ENCODE data around the gene SPIB. TPM values are rescaled to one million over a fixed set of nuclear protein-coding genes. Genes with fewer than 3 reads are reported as not detected.

SPIB gene
- total and polyA plus RNA-seq, 8 donors = 0.19 to 53.3 (median 0.57) TPM; not detected in 2

DNA sequence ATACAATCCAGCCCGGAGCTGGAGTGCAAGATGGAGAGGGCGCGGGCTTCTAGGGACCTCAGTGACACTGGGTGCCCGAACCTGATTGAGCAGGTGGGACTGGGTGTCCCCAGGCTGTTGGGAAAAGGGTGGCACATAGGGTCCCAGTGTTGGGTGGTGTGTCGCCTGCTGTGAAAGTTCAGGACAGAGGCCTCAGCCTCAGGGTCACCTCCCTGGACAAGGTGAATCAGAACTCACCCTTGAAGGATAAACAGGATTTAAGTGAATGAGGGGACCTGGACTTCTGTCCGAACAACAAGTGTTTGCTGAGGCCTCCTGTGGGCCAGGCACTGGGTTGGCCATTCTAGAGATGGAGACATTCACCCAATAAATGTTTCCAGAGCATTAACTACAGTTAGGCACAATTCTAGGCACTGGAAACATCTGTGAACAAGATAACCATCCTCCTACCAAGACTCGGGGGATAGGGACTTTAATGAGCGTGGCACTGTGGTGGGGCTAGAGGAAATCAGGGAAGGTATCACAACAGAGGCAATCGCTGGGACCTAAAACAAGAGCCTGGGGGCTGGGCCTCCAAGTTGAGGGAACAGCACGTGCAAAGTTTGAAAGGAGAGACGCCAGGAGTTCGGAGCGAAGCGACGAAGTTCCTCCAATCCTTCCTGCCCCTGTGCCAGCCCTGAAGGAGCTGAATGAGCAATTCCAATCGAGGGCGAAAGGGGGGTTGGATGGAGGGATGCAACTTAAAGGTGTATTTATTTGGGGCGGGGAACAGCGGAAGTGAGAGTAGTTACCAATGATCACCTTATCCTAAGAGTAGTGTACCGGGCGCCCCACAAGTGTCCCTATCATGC lies 35.5 kb upstream of the SPIB start:
- H3K27me3 ChIP-seq = no peaks in the 10 kb centered on the region
- no peaks in the 10 kb centered on the region for H3K9me3 ChIP-seq
- WGBS, 5 donors = 39 to 48% (median 43%) methylated on average over 21 of the region's 21 CpGs
- H3K27ac ChIP-seq = peak overlapping the region; percentile 79 to 91 (median 84)
- peaks cover 39 to 62% (median 56%) of the 10 kb centered on the region in 4 donors for H3K36me3 ChIP-seq
- no peak for DNase-seq
- intact Hi-C loops (cut with DNase I; ENCODE audit: low total_unique reads) = no loop called here
- TF ChIP-seq EP300 (IDR thresholded peaks at IDR 0.05) (no peak), POLR2AphosphoS5 (IDR thresholded peaks at IDR 0.05) (no peak), POLR2A (IDR thresholded peaks at IDR 0.05) (no peak)
- TF ChIP-seq, protein P1, sequence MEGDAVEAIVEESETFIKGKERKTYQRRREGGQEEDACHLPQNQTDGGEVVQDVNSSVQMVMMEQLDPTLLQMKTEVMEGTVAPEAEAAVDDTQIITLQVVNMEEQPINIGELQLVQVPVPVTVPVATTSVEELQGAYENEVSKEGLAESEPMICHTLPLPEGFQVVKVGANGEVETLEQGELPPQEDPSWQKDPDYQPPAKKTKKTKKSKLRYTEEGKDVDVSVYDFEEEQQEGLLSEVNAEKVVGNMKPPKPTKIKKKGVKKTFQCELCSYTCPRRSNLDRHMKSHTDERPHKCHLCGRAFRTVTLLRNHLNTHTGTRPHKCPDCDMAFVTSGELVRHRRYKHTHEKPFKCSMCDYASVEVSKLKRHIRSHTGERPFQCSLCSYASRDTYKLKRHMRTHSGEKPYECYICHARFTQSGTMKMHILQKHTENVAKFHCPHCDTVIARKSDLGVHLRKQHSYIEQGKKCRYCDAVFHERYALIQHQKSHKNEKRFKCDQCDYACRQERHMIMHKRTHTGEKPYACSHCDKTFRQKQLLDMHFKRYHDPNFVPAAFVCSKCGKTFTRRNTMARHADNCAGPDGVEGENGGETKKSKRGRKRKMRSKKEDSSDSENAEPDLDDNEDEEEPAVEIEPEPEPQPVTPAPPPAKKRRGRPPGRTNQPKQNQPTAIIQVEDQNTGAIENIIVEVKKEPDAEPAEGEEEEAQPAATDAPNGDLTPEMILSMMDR (IDR thresholded peaks at IDR 0.05) = no peak
- peaks cover 7 to 37% (median 27%) of the 10 kb centered on the region in 4 donors for H3K4me1 ChIP-seq
- peak overlapping the region; percentile 70 to 83 (median 78) for H3K4me3 ChIP-seq

DNA sequence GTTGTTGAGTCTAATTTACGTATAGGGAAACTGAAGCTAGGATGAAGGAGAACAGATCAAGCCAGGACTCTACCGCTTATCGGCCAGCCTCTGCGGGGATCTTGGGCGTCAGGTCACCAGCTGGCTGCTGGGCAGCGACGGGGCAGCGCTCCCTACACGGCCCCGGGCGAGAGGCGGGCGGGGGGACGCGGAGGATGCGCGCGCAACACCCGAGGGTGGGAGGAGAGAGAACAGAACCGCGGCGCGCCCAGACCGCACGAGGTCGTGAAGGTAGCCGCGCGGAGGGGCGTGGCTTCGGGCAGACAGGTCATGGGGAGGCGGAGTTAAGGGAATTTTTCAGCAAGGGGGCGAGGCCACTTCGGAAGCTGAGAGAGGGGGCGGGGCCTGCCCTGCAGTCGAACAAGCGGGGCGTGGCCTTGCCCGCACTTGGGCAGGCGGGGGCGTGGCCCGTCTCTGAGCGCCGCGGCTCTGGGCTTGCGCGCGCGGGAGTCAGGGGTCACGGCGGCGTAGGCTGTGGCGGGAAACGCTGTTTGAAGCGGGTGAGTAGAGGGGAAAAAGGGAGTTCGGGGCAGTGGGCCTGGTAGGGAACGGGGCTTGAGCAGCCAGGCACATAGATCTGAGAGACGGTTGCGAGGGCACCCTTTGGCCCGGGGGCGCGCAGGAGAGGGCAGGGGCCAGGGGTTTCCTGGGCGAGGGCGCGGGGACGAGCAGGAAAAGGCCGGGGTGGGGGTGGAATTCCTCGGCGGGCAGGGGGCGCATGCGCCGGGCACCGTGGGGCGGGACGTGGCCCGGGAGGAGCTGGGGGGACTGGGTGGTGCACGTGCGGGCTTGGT lies 34.7 kb upstream of the SPIB start, which contains the start of gene POLD1:
TSS of gene POLD1 (plus strand) at position 496 of the 833 bp plus-strand sequence. CDS start 14,505 bp downstream, outside the sequence.
- H3K27me3 ChIP-seq = no peaks in the 10 kb centered on the region
- no peaks in the 10 kb centered on the region for H3K9me3 ChIP-seq
- WGBS, 5 donors = 0 to 1% (median 1%) methylated on average over 65 to 78 of the region's 78 CpGs
- DNase-seq = peak; percentile 99 to 100
- H3K4me3 ChIP-seq = peak within 1 kb of the TSS; percentile 70 to 83 (median 78)
- peaks cover 30 to 53% (median 47%) of the 10 kb centered on the region in 4 donors for H3K36me3 ChIP-seq
- peak within 1 kb of the TSS; percentile 79 to 91 (median 84) for H3K27ac ChIP-seq
- peaks cover 7 to 35% (median 27%) of the 10 kb centered on the region in 4 donors for H3K4me1 ChIP-seq
- intact Hi-C loops (cut with DNase I; ENCODE audit: low total_unique reads) = no loop called here
- no peak for TF ChIP-seq POLR2A (IDR thresholded peaks at IDR 0.05)
- TF ChIP-seq POLR2AphosphoS5 (IDR thresholded peaks at IDR 0.05) = peak; percentile 36 to 95 (median 37)

DNA sequence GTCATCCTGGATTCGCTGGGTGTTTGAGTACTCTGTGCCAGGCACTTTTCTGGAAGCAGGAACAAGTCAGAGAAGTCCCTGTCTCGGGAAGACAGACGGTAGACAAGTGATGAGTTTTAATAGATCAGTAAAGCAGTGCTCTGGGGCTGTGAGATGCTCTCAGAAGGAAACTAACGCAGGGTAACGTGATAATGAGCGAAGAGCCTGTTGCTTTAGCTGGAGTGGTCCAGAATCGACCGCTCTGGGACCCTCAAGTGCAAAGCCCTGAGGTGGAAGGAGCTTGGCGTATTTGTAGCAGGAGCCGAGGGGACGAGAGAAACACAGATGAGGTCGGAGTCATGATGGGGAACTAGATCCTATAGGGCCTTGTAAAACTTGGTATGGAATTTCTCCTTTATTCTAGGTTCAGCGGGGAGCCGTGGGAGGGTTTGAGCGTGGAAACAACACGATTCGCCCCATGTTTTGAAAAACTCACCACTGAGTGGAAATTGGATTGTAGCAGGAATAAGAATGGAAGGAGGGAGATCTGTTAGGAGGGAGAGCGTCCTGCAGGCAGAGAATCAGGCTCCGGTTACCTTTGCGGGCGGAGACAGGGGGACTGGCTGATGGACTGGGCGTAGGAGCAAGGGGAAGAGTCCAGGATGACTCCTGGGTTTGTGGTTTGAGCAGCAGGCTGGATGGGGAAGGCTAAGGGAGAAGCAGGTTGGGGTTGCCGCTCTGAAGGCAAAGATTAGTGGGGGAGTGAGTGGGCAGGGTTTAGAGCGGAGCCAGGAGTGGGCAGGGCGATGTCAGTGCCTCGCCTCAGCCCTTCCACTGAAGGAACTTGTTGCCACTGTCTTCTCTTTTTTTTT lies 33.8 kb upstream of the SPIB start:
- Histone ChIP-seq H3K27me3 (no peaks in the 10 kb centered on the region), H3K4me1 (peaks cover 7 to 35% (median 23%) of the 10 kb centered on the region in 4 donors), H3K9me3 (no peaks in the 10 kb centered on the region), H3K27ac (peak overlapping the region; percentile 77 to 91 (median 84)), H3K36me3 (peaks cover 22 to 45% (median 39%) of the 10 kb centered on the region in 4 donors), H3K4me3 (peak overlapping the region; percentile 70 to 83 (median 78))
- TF ChIP-seq EP300 (IDR thresholded peaks at IDR 0.05) (no peak), POLR2AphosphoS5 (IDR thresholded peaks at IDR 0.05) (no peak)
- 14 to 16% (median 15%) methylated on average over 26 of the region's 26 CpGs for WGBS, 5 donors
- no peak for DNase-seq
- intact Hi-C loops (cut with DNase I; ENCODE audit: low total_unique reads) = no loop called here

DNA sequence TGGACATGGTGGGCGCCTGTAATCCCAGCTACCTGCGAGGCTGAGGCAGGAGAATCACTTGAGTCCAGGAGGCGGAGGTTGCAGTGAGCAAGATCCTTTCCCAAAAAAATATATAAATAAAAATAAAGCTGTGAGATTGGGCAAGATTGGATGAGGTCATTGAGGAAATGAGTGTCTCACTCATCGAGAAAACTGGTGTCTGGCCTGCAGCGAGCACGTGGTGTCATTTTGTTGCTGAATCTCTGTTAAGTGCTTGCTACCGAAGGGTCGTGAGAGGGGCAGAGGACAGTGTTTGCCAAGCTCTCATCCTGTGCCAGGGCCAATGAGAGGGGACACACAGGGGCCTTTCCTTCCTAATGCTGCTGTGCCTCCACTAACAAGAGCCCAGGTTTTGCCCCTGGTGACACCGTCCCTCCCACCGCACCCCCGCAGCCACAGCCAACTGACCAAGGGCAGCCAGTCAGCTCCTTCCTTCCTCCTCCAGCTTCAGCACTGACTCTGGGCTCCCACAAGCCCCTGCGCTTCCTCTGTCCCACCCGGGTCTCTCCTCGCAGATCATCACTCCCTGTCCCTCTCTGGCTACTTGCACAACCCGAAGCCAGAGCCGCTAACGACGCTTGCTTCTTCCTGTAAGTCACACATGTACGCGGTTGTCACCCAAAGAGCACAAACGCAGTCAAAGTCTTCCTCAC lies 31.4 kb upstream of the SPIB start:
- Histone ChIP-seq H3K27me3 (no peaks in the 10 kb centered on the region), H3K4me3 (no peak overlapping the region), H3K27ac (no peak overlapping the region), H3K36me3 (peaks cover 5 to 27% (median 15%) of the 10 kb centered on the region in 4 donors), H3K4me1 (peaks cover 7 to 25% (median 21%) of the 10 kb centered on the region in 4 donors), H3K9me3 (no peaks in the 10 kb centered on the region)
- intact Hi-C loops (cut with DNase I; ENCODE audit: low total_unique reads) = no loop called here
- WGBS, 5 donors = 84 to 92% (median 87%) methylated on average over 20 to 21 of the region's 21 CpGs
- no peak for DNase-seq
- TF ChIP-seq, protein P1 (IDR thresholded peaks at IDR 0.05) = no peak
- TF ChIP-seq EP300 (IDR thresholded peaks at IDR 0.05) = no peak
- TF ChIP-seq POLR2A (IDR thresholded peaks at IDR 0.05) = no peak
- no peak for TF ChIP-seq POLR2AphosphoS5 (IDR thresholded peaks at IDR 0.05)
